SH-SY5Y (cell line): ENCODE measurements around the gene AKAP3.

ENCODE experiments used
- GATA2 ChIP-seq: IDR thresholded peaks from 2 replicates; pipeline ENCODE4 v1.6.1; 2011; ENCODE audit warnings: mild to moderate bottlenecking, low read depth, low read length
- GATA3 ChIP-seq: IDR thresholded peaks from 2 replicates; pipeline ENCODE4 v1.6.1; 2011; ENCODE audit warnings: low read depth, mild to moderate bottlenecking, low read length, moderate library complexity

AKAP3 gene

DNA sequence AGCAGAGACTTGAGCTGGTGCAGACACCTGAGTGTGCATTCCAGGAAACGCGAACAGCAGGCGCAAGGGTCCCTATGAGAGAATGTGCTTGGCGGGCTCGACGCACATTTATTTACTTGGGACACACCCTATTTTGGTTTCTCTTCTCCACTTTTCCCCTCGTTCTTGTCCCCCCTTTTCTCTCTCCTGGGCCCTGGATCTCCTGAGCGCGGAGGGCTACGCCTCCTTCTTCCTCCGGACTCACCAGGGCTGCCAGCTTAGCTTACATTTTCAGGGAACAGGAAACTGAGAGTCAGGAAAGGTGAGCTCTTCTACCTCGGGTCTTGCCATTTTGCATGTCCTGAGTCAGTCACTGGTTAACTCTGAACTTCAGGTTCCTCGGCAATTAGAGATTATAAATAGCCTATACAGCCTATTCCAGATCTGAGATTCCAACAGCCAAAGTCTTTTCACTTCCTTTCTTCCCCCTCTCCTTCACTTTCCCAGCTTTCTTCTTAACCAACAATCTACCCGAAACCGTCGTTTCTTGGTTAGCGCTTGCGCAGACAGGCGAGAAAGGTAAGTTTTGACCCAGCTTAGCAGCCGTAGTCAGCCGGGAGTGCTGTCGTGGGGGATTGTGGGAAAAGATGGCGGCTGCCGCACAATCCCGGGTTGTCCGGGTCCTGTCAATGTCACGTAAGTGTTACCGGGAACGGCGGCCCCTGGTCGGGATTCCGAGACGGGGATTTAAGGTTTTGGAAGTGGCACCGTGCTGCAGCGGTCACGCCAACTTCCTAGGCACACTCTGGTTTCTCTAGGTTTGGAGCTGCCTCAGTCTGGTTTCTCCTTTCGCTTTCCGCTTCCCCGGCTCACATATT is at the start of gene AKAP3, which contains the start of gene NDUFA9:
Gene AKAP3 (minus strand): TSS at position 551 of the 857 bp plus-strand sequence. CDS start 10,855 bp downstream, outside the sequence.
Gene NDUFA9 (plus strand): TSS at position 614 of the 857 bp plus-strand sequence. CDS start 13 bp downstream, at position 627.
- TF ChIP-seq GATA2, result no peak
- no peak for TF ChIP-seq GATA3

DNA sequence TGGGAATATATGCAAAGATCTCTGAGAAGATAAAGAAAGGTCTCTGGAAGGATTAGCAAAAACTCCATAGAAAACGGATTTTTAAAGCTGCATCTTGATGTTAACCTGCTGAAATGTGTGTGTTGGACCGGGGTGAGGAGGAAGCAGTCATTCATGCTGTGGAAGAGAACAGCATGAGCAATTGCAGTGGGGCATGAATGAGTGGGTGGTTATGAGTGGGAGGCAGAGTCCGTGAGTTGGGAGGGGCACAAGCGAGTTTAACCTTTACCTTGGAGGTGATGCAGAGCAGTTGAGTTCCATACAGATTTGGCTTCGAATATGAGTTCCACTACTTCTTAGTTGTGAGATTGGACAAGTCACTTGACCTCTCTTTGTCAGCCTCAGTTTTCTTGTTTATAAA is 41.9 kb upstream of the AKAP3 start:
- TF ChIP-seq GATA2 (no peak), GATA3 (no peak)

DNA sequence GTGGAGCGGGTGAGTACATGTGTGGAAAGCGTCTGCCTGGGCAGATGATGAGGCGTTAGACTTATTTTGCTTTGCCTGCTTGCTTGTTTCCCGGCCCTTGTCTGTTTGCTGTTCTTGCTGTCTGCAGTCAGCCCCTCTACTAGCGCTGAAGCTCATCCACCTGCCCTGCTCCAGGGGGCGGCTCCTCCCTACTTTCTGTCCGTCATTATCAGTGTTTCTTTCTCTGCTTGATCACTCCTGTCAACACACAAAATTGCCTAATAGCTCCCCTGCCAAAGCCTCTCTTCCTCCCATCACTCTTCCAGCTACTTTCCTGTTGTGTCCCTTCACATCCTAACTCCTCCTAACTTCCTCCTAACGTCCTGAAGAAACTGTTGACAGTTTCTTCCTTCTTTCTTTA is 36.5 kb upstream of the AKAP3 start:
- TF ChIP-seq GATA3 (no peak), GATA2 (no peak)

DNA sequence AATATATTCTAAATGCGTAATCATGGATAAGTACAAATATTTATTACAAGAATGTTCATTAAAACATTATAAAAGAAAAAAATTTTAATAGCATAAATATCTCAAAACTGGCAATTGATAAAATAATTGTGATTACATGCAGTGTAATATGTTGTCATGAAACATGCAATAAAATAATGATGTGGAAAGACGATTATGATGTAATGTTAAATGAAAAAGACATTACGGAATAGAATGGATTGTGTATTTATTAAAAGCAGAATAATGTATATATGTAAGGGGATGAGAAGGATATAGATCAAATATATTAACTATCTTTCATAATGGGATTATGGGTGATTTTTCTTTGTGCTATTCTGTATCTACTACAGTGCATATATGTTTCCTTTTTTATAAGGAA is 32.9 kb upstream of the AKAP3 start:
- TF ChIP-seq GATA3 (no peak), GATA2 (no peak)

DNA sequence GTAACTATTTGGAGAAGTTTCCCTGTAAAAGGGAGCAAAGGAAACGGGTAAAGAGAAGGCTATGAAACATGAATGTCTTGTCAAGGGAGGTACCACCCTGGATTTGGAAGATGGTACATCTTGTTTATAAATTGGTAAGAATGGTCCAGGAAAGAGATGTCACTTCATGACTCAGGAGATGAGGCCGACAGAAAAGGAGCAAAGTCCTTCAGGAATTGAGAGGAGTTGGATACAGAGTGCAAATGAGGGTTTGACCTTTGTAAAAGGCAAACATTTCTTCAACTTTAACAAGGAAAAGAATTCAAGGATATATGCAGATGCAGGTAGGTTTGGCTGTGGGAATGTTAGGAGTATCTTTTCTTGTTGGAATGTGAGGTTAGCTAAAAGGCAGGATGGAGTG is 30.9 kb upstream of the AKAP3 start:
- TF ChIP-seq GATA3, result no peak
- TF ChIP-seq GATA2, result no peak

DNA sequence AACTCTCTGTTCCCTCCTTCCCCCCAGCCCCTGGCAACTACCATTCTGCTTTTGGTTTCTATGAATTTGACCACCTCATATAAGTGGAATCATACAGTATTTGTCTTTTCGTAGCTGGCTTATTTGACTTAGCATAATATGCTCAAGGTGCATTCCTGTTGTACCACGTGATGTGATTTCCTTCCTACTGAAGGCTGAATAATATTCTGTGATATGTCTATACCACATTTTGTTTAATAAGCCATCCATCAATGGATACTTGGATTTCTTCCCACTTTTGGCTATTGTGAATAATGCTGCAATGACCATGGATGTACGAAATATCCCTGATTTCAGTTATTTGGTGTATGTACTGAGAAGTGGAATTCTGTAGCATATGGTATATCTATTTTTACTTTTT is 16.4 kb upstream of the AKAP3 start:
- TF ChIP-seq GATA3 (no peak), GATA2 (no peak)

DNA sequence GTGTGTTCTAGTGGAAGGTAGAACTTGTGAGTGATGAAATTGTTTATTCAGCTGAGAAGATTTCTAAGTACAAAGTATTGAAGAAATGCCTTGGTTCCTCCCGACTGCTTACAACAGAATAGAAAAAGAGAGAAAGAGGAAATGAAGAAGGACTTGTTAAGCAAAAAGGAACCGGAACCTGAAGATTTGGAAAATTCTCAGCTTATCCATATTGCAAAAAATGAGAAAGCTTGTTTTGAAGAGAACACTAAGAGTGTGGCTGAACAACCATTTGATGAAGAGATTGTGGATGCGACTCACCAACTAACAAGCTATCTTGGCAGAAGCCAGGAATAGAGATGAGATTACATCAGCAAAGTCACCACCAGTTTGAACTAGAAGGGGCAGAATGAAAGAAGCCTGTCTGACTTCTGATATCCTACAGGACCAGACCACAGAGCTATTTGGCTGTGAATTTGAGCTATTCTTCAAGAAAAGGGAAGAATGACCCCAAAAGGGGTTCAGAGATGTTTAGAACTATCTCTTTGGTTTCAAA is 15.2 kb upstream of the AKAP3 start:
- TF ChIP-seq GATA3, result no peak
- no peak for TF ChIP-seq GATA2

DNA sequence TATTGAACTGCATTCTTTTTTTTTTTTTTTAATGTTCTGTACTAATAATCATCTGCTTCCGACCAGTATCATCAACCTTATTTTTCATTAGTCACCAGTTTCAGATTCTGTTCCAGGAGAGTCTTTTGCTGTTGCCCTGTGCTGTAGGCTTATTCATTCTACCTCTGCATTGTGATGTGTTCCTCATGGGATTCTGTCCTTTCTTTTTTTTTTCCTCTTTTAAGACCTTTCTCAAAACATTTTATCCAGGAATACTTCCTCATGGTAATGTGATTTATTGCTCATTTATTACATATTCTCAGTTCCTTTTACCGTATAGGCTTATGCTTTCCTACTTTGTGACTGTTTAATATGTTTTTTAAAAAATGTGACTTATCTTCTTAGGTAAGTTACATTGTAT is 4.8 kb upstream of the AKAP3 start:
- TF ChIP-seq GATA2 (no peak), GATA3 (no peak)

DNA sequence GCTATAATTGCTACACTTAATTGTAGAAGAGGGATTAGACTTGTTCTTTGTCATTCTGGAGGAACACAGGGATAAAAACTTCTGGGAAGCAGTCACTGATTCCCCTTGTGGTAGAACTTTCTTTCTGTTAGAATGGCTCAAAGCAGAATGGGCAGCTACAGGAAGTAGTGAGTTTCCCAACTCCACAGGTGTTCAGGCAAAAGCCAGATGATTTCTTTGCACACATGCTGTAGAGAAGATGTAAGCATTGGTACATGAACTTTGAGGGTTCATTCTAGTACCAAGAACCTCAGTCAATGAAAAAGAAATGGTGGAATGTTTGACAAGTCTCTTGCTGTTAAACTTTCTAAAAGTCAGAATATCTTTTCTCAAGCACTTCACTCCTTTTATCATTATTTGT is 4.4 kb upstream of the AKAP3 start:
- no peak for TF ChIP-seq GATA2
- no peak for TF ChIP-seq GATA3

DNA sequence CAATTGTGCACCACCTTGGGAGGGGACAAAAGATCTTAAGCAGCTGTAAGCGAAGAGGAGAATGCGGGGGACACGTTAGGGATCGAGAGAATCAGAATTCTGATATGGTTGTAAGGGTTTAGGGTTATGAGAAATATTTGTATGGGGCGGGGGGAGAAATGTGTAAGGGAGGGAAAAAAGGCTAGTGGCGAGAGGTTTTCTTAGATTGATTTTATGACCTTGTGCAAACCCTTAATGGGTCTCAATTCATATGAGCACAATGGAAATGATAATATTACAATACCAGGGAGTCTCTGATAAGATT is 459 bp upstream of the AKAP3 start:
- TF ChIP-seq GATA2 (no peak), GATA3 (no peak)

DNA sequence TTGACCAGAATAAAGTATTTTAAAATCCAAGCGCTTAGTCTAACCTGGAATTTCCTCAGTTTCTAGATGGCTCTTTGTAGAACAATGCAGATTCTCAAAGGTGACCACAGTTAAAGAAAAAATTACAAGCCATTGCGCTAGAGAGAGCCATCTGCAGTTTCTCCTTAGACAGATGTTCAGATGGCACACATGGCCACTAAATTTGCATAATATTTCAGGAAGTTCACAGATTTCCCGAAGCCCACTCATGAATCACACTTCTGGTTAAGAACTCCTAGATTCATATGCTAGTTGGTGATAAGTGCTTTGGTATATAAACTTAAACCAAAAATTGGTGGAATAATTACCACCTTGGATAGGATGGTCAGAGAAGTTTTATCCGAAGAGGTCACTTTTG is 749 bp downstream of the AKAP3 start:
- TF ChIP-seq GATA2, result no peak
- TF ChIP-seq GATA3, result no peak

DNA sequence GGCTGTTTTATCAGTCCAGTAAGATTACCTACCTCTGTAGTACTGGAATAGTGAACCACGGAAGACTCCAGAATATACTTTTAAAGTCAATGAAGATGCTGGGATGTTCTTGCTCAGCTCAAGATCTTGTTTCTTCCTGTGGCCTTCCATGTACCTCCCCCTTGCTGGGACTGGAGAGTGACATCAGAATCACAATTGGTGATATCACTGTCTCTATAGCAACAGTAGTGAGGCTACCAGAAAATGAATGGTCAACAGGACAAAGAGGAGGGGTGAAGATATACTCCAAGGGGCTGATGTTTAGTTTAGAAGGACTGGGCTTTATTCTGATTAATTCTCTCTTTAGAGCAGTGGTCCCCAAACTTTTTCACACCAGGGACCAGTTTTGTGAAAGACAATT is 3.8 kb downstream of the AKAP3 start:
- TF ChIP-seq GATA3, result no peak
- TF ChIP-seq GATA2, result no peak

DNA sequence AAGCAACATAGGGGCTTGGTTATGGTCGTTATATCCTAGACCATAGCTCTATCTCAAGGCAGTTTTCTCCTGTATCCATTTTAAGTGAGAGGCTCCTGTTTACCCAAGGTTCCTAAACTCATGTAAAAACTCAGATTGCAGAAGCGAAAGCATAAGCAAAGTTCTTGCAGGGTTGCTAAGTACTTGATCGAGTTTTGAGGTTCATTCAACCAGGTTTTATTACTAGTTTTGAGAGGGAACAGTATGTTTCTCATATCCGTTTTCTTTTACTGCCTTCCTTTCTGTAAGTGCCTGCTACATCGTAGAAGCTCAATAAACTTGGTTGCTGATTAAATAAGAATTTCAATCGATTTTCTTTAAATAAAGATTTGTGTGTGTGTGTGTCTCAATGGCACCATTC is 5.1 kb downstream of the AKAP3 start:
- TF ChIP-seq GATA3, result no peak
- no peak for TF ChIP-seq GATA2

DNA sequence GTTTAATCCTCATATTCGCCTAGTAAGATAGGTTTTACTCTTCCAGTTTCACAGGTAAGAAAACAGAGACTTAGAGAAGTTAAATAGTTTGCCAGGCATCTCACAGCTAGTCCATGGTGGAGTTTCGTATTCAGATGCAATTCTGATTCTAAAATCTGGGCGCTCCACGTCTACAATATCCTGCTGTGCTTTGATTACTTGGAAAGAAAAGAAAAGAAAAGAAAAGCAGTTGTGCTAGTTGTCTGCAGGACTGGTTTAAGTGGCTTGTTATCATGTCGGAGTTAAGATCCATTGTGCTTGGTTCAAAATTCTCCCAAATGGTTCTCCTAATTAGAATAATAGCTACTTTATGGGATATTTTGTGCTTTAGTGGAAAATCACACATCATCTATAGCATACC is 18.6 kb downstream of the AKAP3 start:
- TF ChIP-seq GATA2, result no peak
- no peak for TF ChIP-seq GATA3

DNA sequence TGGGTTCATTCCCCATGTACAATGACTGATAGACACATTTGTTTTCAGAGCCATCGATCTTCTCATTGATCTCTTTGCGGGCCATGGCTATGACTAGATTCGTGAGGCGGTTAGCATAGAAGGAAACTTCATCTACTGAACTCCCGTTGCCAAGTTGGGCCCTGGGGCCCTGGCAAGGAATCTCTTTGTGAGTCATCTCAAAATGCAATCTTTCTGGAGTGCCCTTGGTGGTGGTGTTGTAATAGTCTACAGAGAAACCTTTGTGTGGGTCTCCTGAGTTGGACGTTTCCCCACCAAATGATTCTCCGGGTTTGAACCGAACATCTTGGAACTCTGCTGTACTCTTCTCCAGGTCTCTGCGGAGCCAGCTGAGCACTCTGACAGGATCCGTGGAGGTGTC is 20.4 kb downstream of the AKAP3 start:
- TF ChIP-seq GATA3 (no peak), GATA2 (no peak)
